Omental fat pad (tissue), 4 donors: ENCODE data around the gene CARD11. TPM values are rescaled to one million over a fixed set of nuclear protein-coding genes. Genes with fewer than 3 reads are reported as not detected.

Experiments used
- ATAC-seq: fragments of 150-250 bp; one replicate; pipeline ENCODE4 v1.9.1; 2016; ENCODE audit warnings: mild to moderate bottlenecking, moderate library complexity; ENCODE audit not compliant: low FRiP score
- DNase-seq: peaks from one replicate; pipeline ENCODE4 v3.0.0-alpha.2; 2019; ENCODE audit warnings: low spot score
- CTCF ChIP-seq, 3 donors: fragments of 450-650 bp; IDR thresholded peaks; one replicate each; pipeline ENCODE4 v1.5.1; 2016 to 2017; ENCODE audit warnings: antibody characterized with exemption in 3 of 3, mild to moderate bottlenecking in 3 of 3, moderate library complexity in 2 of 3
- total RNA-seq, 4 donors: library from RNA; depleted of rRNA; stranded (reverse); fragments of >200 nt; gene quantifications; one replicate each; pipeline ENCODE4 v1.1.0, GENCODE V29; 2016

Gene CARD11
- total RNA-seq, 4 donors from 2014 or later = 0.75 to 1.4 (median 1.0) TPM

GRCh38 chr7:2972835-2973161 lies 70.9 kb downstream of the CARD11 start:
- DNase-seq (no peak), ATAC-seq (no peak)
- no peak for TF ChIP-seq CTCF (IDR thresholded peaks at IDR 0.05)

- no peak for ATAC-seq
- no peak for TF ChIP-seq CTCF (IDR thresholded peaks at IDR 0.05)
- no peak for DNase-seq
Measured at GRCh38 chr7:2971914-2972834, 71.5 kb downstream of the CARD11 start.

GRCh38 chr7:2970861-2971260 lies 72.8 kb downstream of the CARD11 start:
- DNase-seq (no peak), ATAC-seq (no peak)
- TF ChIP-seq CTCF (IDR thresholded peaks at IDR 0.05) = no peak

GRCh38 chr7:2970307-2970664 lies 73.4 kb downstream of the CARD11 start:
- ATAC-seq (no peak), DNase-seq (no peak)
- TF ChIP-seq CTCF (IDR thresholded peaks at IDR 0.05) = no peak

- ATAC-seq (no peak), DNase-seq (no peak)
- no peak for TF ChIP-seq CTCF (IDR thresholded peaks at IDR 0.05)
Measured at GRCh38 chr7:2969398-2970306, 74.0 kb downstream of the CARD11 start.

GRCh38 chr7:2968616-2969397 lies 74.9 kb downstream of the CARD11 start:
- TF ChIP-seq CTCF (IDR thresholded peaks at IDR 0.05) = no peak
- DNase-seq (no peak), ATAC-seq (no peak)
